ENCODE results near the gene AUTS2. TPM values are rescaled to one million over a fixed set of nuclear protein-coding genes. Genes with fewer than 3 reads are reported as not detected.

AUTS2 gene
- total RNA-seq, 3 donors from 2014 or later = 31.5 to 94.3 (median 81.3) TPM

- no peaks in the 10 kb centered on the region for H3K27me3 ChIP-seq
- no peaks in the 10 kb centered on the region for H3K4me1 ChIP-seq
- peak overlapping the region in 1 of 2 donors; percentile 54 for H3K27ac ChIP-seq
- TF ChIP-seq CTCF (IDR thresholded peaks at IDR 0.05) (no peak), POLR2A (IDR thresholded peaks at IDR 0.05) (no peak), POLR2AphosphoS5 (IDR thresholded peaks at IDR 0.05) (no peak)
- no peak for DNase-seq (ENCODE audit: low spot score in 2 of 2)
- no peak overlapping the region for H3K4me3 ChIP-seq
- intact Hi-C loops (cut with DNase I; ENCODE audit: low total_unique reads) = no loop called here
- no peaks in the 10 kb centered on the region for H3K9me3 ChIP-seq
- H3K36me3 ChIP-seq = no peaks in the 10 kb centered on the region
Measured at GRCh38 chr7:70622936-70623335, 1024.7 kb downstream of the AUTS2 start.

GRCh38 chr7:70624500-70625103 lies 1026.3 kb downstream of the AUTS2 start:
- TF ChIP-seq POLR2A (IDR thresholded peaks at IDR 0.05) = no peak
- no peak for TF ChIP-seq CTCF (IDR thresholded peaks at IDR 0.05)
- TF ChIP-seq POLR2AphosphoS5 (IDR thresholded peaks at IDR 0.05) = no peak
- DNase-seq (ENCODE audit: low spot score in 2 of 2) = no peak
- Histone ChIP-seq H3K27me3 (no peaks in the 10 kb centered on the region), H3K9me3 (no peaks in the 10 kb centered on the region), H3K4me3 (no peak overlapping the region), H3K27ac (no peak overlapping the region), H3K36me3 (no peaks in the 10 kb centered on the region), H3K4me1 (no peaks in the 10 kb centered on the region)
- intact Hi-C loops (cut with DNase I; ENCODE audit: low total_unique reads) = no loop called here

GRCh38 chr7:70627461-70627860 lies 1029.2 kb downstream of the AUTS2 start:
- no peaks in the 10 kb centered on the region for H3K4me1 ChIP-seq
- no peaks in the 10 kb centered on the region for H3K27me3 ChIP-seq
- DNase-seq (ENCODE audit: low spot score in 2 of 2) = no peak
- H3K9me3 ChIP-seq = no peaks in the 10 kb centered on the region
- H3K36me3 ChIP-seq = no peaks in the 10 kb centered on the region
- no peak overlapping the region for H3K27ac ChIP-seq
- no peak overlapping the region for H3K4me3 ChIP-seq
- no peak for TF ChIP-seq POLR2AphosphoS5 (IDR thresholded peaks at IDR 0.05)
- TF ChIP-seq CTCF (IDR thresholded peaks at IDR 0.05) = no peak
- intact Hi-C loops (cut with DNase I; ENCODE audit: low total_unique reads) = no loop called here

GRCh38 chr7:70630440-70630817 lies 1032.2 kb downstream of the AUTS2 start:
- Histone ChIP-seq H3K4me1 (no peaks in the 10 kb centered on the region), H3K4me3 (no peak overlapping the region), H3K36me3 (no peaks in the 10 kb centered on the region), H3K9me3 (no peaks in the 10 kb centered on the region), H3K27ac (no peak overlapping the region), H3K27me3 (no peaks in the 10 kb centered on the region)
- intact Hi-C loops (cut with DNase I; ENCODE audit: low total_unique reads) = no loop called here
- TF ChIP-seq CTCF (IDR thresholded peaks at IDR 0.05) (no peak), POLR2AphosphoS5 (IDR thresholded peaks at IDR 0.05) (no peak), POLR2A (IDR thresholded peaks at IDR 0.05) (no peak)
- no peak for DNase-seq (ENCODE audit: low spot score in 2 of 2)

- no peak for DNase-seq (ENCODE audit: low spot score in 2 of 2)
- H3K27ac ChIP-seq = no peak overlapping the region
- TF ChIP-seq CTCF (IDR thresholded peaks at IDR 0.05) (no peak), POLR2A (IDR thresholded peaks at IDR 0.05) (no peak), POLR2AphosphoS5 (IDR thresholded peaks at IDR 0.05) (no peak)
Measured at GRCh38 chr7:70630818-70631457, 1032.7 kb downstream of the AUTS2 start.

More at GRCh38 chr7:70630818-70631457, 1032.7 kb downstream of the AUTS2 start:
- H3K36me3 ChIP-seq = no peaks in the 10 kb centered on the region
- no peaks in the 10 kb centered on the region for H3K27me3 ChIP-seq
- intact Hi-C loops (cut with DNase I; ENCODE audit: low total_unique reads) = no loop called here
- no peaks in the 10 kb centered on the region for H3K4me1 ChIP-seq
- H3K9me3 ChIP-seq = no peaks in the 10 kb centered on the region
- H3K4me3 ChIP-seq = no peak overlapping the region

All from breast epithelium (tissue), 4 donors.